HepG2 (cell line): ENCODE results near the gene DRAXIN. TPM values are rescaled to one million over a fixed set of nuclear protein-coding genes. Genes with fewer than 3 reads are reported as not detected.

Source experiments
- ATAC-seq: fragments of 200-7000 bp; cut with Tn5 transposase; 3 replicates; pipeline ENCODE4 v1.9.1; 2020; ENCODE audit warnings: mild to moderate bottlenecking, moderate library complexity
- BruUV-seq: library from RNA; stranded (reverse); fragments of 400-500 nt; replicated peaks from 2 replicates; lab custom pipeline; 2021; lab: Mats Ljungman, UMichigan
- CTCF ChIA-PET: fragments of 300-600 bp; formaldehyde crosslinking; extraction: SDS; loops from one replicate; lab custom pipeline; 2021; ENCODE audit warnings: low total read pairs, inconsistent platforms, low intra/inter-chr PET ratio; lab: Yijun Ruan, JAX
- POLR2A ChIA-PET: fragments of 350-600 bp; sonication (Branson Sonifier 250); formaldehyde crosslinking; loops from one replicate; lab custom pipeline; 2020; ENCODE audit warnings: antibody characterized with exemption, inconsistent platforms; lab: Yijun Ruan, JAX
- DNase-seq: peaks from one replicate; pipeline ENCODE4 v3.0.0-alpha.2; 2015; ENCODE audit warnings: low spot score
- FAIRE-seq: peaks from 3 replicates; lab custom pipeline; 2011; peaks lifted over from hg19 to GRCh38; lab: Jason Lieb, UNC
- H2AFZ ChIP-seq: one replicate; pipeline ENCODE4 v1.6.1; 2011; ENCODE audit warnings: low read length, inconsistent platforms
- H3K27ac ChIP-seq: fragments of 300-600 bp; 3 replicates; pipeline ENCODE4 v1.8.0; 2011; ENCODE audit warnings: mixed run types, mild to moderate bottlenecking, mixed read lengths, low read length, inconsistent platforms; ENCODE audit not compliant: insufficient read depth; ENCODE audit errors: extremely low read length
- H3K27me3 ChIP-seq, 2 experiments: fragments of 200-600 bp in 1 of 2; 2 replicates in 1 of 2; 3 replicates in 1 of 2; pipeline versions ENCODE4 v1.6.0 to v1.8.0; 2011; ENCODE audit warnings: low read length in 2 of 2, mild to moderate bottlenecking in 2 of 2, moderate library complexity in 2 of 2, inconsistent platforms in 1 of 2; ENCODE audit not compliant: insufficient read depth in 2 of 2, control insufficient read depth in 1 of 2
- H3K36me3 ChIP-seq, 2 experiments: fragments of 200-600 bp in 1 of 2; replicated peaks in 1 of 2; 2 replicates in 1 of 2; 3 replicates in 1 of 2; pipeline versions ENCODE4 v1.5.1 to v1.8.0; 2011; ENCODE audit warnings: low read length in 2 of 2, inconsistent platforms in 1 of 2; ENCODE audit not compliant: insufficient read depth in 2 of 2, control insufficient read depth in 1 of 2
- H3K4me1 ChIP-seq: 2 replicates; pipeline ENCODE4 v1.5.1; 2012; ENCODE audit warnings: low read length, inconsistent platforms; ENCODE audit not compliant: insufficient read depth
- H3K4me2 ChIP-seq: 2 replicates; pipeline ENCODE4 v1.6.0; 2011; ENCODE audit warnings: low read depth, low read length, inconsistent platforms
- H3K4me3 ChIP-seq, 3 experiments: fragments of 200-600 bp in 1 of 3; sonication (generic), shearing (Covaris generic) in 1 of 3; replicated peaks in 1 of 3; 2 replicates each; pipeline ENCODE4 v1.5.1; 2011 to 2016; ENCODE audit warnings: low read length in 3 of 3, inconsistent platforms in 2 of 3, low read depth in 2 of 3, mild to moderate bottlenecking in 2 of 3, control low read depth in 1 of 3, mixed read lengths in 1 of 3; ENCODE audit not compliant: insufficient read depth in 1 of 3
- H3K79me2 ChIP-seq: one replicate; pipeline ENCODE4 v1.6.1; 2011; ENCODE audit warnings: low read length, inconsistent platforms; ENCODE audit not compliant: insufficient read depth
- H3K9ac ChIP-seq: 2 replicates; pipeline ENCODE4 v1.6.0; 2011; ENCODE audit warnings: mild to moderate bottlenecking, low read depth, low read length, inconsistent platforms; ENCODE audit not compliant: insufficient read depth
- H3K9me3 ChIP-seq: 2 replicates; pipeline ENCODE4 v1.5.1; 2012; ENCODE audit warnings: mild to moderate bottlenecking, low read length
- H4K20me1 ChIP-seq: 2 replicates; pipeline ENCODE4 v1.6.0; 2011; ENCODE audit warnings: inconsistent platforms, mild to moderate bottlenecking, low read length, moderate library complexity; ENCODE audit not compliant: insufficient read depth
- MEF2D ChIP-seq: sonication (generic); formaldehyde crosslinking; IDR thresholded peaks from 2 replicates; pipeline ENCODE4 v1.5.1; 2020; ENCODE audit warnings: mild to moderate bottlenecking, missing genetic modification reagents
- MLLT10 ChIP-seq: sonication (generic); formaldehyde crosslinking; IDR thresholded peaks from 2 replicates; pipeline ENCODE4 v1.4.0; 2020; ENCODE audit warnings: missing genetic modification reagents
- MXI1 ChIP-seq: IDR thresholded peaks from 3 replicates; pipeline ENCODE4 v1.6.1; 2012; ENCODE audit warnings: low read depth, low read length, inconsistent platforms, borderline replicate concordance
- PRMT3 ChIP-seq: sonication (generic); formaldehyde crosslinking; IDR thresholded peaks from 2 replicates; pipeline ENCODE4 v1.8.1; 2022; ENCODE audit warnings: low read depth, mild to moderate bottlenecking, moderate library complexity, missing genetic modification reagents, borderline replicate concordance
- TFAP4 ChIP-seq: sonication (generic); IDR thresholded peaks from 2 replicates; pipeline ENCODE4 v1.6.1; 2016; ENCODE audit warnings: low read depth, borderline replicate concordance
- ZNF530 ChIP-seq: sonication (generic); formaldehyde crosslinking; IDR thresholded peaks from 2 replicates; pipeline ENCODE4 v1.5.0; 2020; ENCODE audit warnings: low read depth, mild to moderate bottlenecking, missing genetic modification reagents
- ZNF629 ChIP-seq: sonication (generic); formaldehyde crosslinking; conservative IDR thresholded peaks from 2 replicates; pipeline ENCODE4 v1.5.0; 2020; ENCODE audit warnings: missing genetic modification reagents
- ZNF790 ChIP-seq: sonication (generic); formaldehyde crosslinking; IDR thresholded peaks from 2 replicates; pipeline ENCODE4 v1.8.0; 2022; ENCODE audit warnings: missing genetic modification reagents, mild to moderate bottlenecking, borderline replicate concordance
- WGBS: methylation state at CpG from one replicate; pipeline ENCODE4 v1.1.6; 2017; ENCODE audit warnings: low lambda C conversion rate; 5-methylcytosine and 5-hydroxymethylcytosine counted together
- in situ Hi-C: cut with HindIII; loops from 2 replicates; pipeline ENCODE4 v1.10.0; 2017; ENCODE audit warnings: low pct_unique_long_range_greater_than_20kb; ENCODE audit not compliant: extremely low pct_ligation_motif_present
- intact Hi-C: fragments of 100-400 bp; cut with micrococcal nuclease; formaldehyde crosslinking; loops from one replicate; pipeline ENCODE4 v1.10.0; 2022; ENCODE audit not compliant: unreplicated experiment
- polyA plus RNA-seq, 8 experiments: library from polyadenylated mRNA; depleted of rRNA in 3 of 8; stranded (reverse) in 7 of 8; unstranded in 1 of 8; fragments of >200 nt; fragmentation: Illumina TruSeq in 4 of 8; extraction: Trizol in 4 of 8; gene quantifications; 2 replicates each; pipeline versions ENCODE4 v1.2.1 to v1.2.3, GENCODE V29; 2011 to 2016; ENCODE audit warnings: low read depth in 4 of 8, missing spikeins in 1 of 8, mixed read lengths in 1 of 8; ENCODE audit not compliant: insufficient read depth in 1 of 8
- total RNA-seq, 5 experiments: library from RNA; depleted of rRNA; stranded (reverse); fragments of >200 nt; fragmentation: Illumina TruSeq; extraction: Trizol; gene quantifications; 2 replicates each; pipeline ENCODE4 v1.2.3, GENCODE V29; 2016; ENCODE audit warnings: low read depth in 1 of 5
- TF ChIP-seq, protein P1 (sequence below): sonication (generic); formaldehyde crosslinking; IDR thresholded peaks from 2 replicates; pipeline ENCODE4 v1.4.0; 2020; ENCODE audit warnings: low read depth, missing genetic modification reagents

DRAXIN gene
- total and polyA plus RNA-seq, 2 of the 13 experiments (the other 11 are each of a cell fraction or from before 2014, with no cell fraction given), result 0.02 TPM; not detected in 1

DNA sequence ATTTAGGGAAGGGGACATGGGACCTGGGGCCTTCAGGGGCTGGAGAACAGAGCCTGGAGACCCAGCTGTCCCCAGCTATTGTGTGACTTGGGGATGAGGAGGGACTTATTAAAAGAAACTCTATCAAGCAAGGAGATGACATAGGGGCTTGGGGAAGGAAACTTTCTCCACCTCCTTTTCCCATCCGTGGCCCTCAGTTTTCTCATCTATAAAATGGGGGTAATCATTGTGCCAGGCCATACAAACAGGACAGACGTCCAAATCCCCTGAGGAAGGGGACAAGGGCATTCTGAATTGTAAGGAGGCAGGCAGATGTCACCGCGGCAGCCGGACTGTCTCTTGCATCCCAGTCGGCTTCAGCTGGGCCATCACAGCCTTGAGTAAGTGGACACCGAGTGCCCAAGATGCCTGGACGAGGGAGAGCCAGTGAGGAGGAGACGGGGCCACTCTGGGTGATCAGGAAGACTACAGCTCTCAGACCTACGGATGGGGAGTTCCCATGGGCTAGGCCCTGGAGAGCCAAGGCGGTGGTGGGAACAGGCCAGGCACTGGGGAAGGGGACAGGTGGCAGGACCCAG is 39.2 kb upstream of the DRAXIN start:
- Histone ChIP-seq H4K20me1 (peaks cover 8% of the 10 kb centered on the region), H3K79me2 (peaks cover 20% of the 10 kb centered on the region), H3K9me3 (no peaks in the 10 kb centered on the region), H3K27ac (peak overlapping the region; percentile 74), H3K9ac (peak overlapping the region; percentile 65), H3K36me3 (peaks cover 2 to 8% of the 10 kb centered on the region in 2 experiments; a peak in 3 of 5 replicates), H3K4me1 (peaks cover 69% of the 10 kb centered on the region), H3K4me2 (peak overlapping the region; percentile 84), H2AFZ (no peak overlapping the region), H3K4me3 (peak overlapping the region; percentile 41 to 85 (median 61)), H3K27me3 (no peaks in the 10 kb centered on the region)
- BruUV-seq, result no TSS peak
- WGBS, result 86% methylated on average over 11 of the region's 11 CpGs
- POLR2A ChIA-PET, result interaction anchor here (1.5 to 4.0 kb wide), 3 partner anchors 13 to 385 kb away, joined by 5 to 45 read pairs (median 9); partner anchors contain the start of gene FBXO6
- in situ Hi-C loops, result no loop called here
- FAIRE-seq (no peak), ATAC-seq (no peak), DNase-seq (no peak)
- intact Hi-C loops, result loop anchor here (5.0 kb wide), 2 partner anchors 65 to 150 kb away; no protein-coding TSS in a partner anchor
- peak; percentile 86 for TF ChIP-seq ZNF629 (CRISPR knock-in tag)
- TF ChIP-seq MLLT10 (CRISPR knock-in tag), result no peak
- CTCF ChIA-PET, result no interaction called here

DNA sequence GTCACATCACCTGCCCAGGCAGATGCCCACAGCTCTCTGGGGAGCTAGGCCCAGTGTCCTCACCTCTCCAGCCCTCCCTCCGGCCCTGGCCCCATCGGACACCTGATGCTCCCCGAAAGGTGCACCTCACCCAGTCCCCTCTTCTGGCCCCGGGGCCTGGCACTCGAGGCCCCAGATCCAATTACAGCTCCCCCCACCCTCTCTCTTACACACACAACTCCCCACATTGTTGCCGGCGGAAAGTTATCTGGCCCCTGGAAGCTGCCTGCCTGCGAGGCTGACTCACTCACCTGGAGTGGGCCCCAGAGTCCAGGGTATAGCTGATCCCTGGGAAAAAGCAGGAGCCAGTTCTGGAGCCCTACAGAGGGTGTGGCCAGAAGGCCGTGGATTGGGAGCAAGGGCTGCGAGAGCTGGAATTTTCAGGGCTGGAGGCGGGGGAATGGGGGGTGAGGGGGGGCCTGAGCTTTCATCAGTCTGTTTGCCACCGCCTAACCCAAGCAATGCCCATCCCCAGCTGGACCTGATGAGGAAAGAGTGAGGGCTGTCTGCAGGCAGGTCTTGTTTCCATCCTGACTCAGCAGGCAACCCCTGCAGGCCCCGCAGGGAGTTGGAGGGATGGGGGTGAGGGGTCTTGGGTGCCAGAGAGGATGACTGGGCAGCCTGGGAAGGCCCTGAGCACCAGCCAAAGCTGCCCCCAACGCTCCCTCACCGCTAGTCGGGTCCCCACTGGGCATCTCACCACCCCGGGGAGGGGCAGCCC is 38.2 kb upstream of the DRAXIN start:
- H3K4me1 ChIP-seq, result peaks cover 67% of the 10 kb centered on the region
- in situ Hi-C loops (no loop called here), intact Hi-C loops (loop anchor here (5.0 kb wide), 2 partner anchors 64 to 149 kb away; no protein-coding TSS in a partner anchor)
- no peaks in the 10 kb centered on the region for H3K27me3 ChIP-seq
- POLR2A ChIA-PET, result interaction anchor here (0.6 to 4.0 kb wide), 21 partner anchors 8 to 577 kb away, joined by 3 to 45 read pairs (median 4); partner anchors contain the start of genes AGTRAP, DISP3, EXOSC10 and FBXO6
- H2AFZ ChIP-seq, result no peak overlapping the region
- peak overlapping the region; percentile 83 for H3K9ac ChIP-seq
- DNase-seq, result peak; percentile 93
- peaks cover 8% of the 10 kb centered on the region for H4K20me1 ChIP-seq
- CTCF ChIA-PET, result interaction anchor here (1.0 kb wide), 1 partner anchor 67 kb away, joined by 4 read pairs; no protein-coding TSS in a partner anchor
- H3K4me3 ChIP-seq, result peak overlapping the region; percentile 81 to 89 (median 85)
- peak; percentile 90 for ATAC-seq
- H3K36me3 ChIP-seq, result peaks cover 2 to 11% of the 10 kb centered on the region in 2 experiments; a peak in 3 of 5 replicates
- H3K9me3 ChIP-seq, result no peaks in the 10 kb centered on the region
- H3K27ac ChIP-seq, result peak overlapping the region; percentile 74
- 2% methylated on average over 10 of the region's 17 CpGs for WGBS
- peak; percentile 85 for FAIRE-seq
- no TSS peak for BruUV-seq
- H3K4me2 ChIP-seq, result peak overlapping the region; percentile 84
- peaks cover 20% of the 10 kb centered on the region for H3K79me2 ChIP-seq
- TF ChIP-seq MXI1 (peak; percentile 48; the same call in 1 of the 3 replicates), TFAP4 (peak; percentile 66; the same call in 1 of the 2 replicates), PRMT3 (CRISPR knock-in tag) (no peak), ZNF530 (CRISPR knock-in tag) (no peak), ZNF790 (CRISPR knock-in tag) (no peak), MEF2D (CRISPR knock-in tag) (peak; percentile 55; the same call in 1 of the 2 replicates)
- TF ChIP-seq, protein P1, sequence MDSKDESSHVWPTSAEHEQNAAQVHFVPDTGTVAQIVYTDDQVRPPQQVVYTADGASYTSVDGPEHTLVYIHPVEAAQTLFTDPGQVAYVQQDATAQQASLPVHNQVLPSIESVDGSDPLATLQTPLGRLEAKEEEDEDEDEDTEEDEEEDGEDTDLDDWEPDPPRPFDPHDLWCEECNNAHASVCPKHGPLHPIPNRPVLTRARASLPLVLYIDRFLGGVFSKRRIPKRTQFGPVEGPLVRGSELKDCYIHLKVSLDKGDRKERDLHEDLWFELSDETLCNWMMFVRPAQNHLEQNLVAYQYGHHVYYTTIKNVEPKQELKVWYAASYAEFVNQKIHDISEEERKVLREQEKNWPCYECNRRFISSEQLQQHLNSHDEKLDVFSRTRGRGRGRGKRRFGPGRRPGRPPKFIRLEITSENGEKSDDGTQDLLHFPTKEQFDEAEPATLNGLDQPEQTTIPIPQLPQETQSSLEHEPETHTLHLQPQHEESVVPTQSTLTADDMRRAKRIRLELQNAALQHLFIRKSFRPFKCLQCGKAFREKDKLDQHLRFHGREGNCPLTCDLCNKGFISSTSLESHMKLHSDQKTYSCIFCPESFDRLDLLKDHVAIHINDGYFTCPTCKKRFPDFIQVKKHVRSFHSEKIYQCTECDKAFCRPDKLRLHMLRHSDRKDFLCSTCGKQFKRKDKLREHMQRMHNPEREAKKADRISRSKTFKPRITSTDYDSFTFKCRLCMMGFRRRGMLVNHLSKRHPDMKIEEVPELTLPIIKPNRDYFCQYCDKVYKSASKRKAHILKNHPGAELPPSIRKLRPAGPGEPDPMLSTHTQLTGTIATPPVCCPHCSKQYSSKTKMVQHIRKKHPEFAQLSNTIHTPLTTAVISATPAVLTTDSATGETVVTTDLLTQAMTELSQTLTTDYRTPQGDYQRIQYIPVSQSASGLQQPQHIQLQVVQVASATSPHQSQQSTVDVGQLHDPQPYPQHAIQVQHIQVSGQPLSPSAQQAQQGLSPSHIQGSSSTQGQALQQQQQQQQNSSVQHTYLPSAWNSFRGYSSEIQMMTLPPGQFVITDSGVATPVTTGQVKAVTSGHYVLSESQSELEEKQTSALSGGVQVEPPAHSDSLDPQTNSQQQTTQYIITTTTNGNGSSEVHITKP (CRISPR knock-in tag), result peak; percentile 51
